Renal cortex interstitium (tissue), 11 donors: ENCODE measurements around the gene DAP3. TPM values are rescaled to one million over a fixed set of nuclear protein-coding genes. Genes with fewer than 3 reads are reported as not detected.
"Not testable (repeated sequence)": the region's sequence is repeated elsewhere in the genome, so short reads cannot be mapped to it uniquely, and the experiment has no call there.

Source experiments
- DNase-seq, 11 donors: peaks; one replicate each; pipeline ENCODE4 v3.0.0-alpha.2; 2013; ENCODE audit warnings: low read depth in 9 of 11, low spot score in 4 of 11; ENCODE audit errors: extremely low read depth in 1 of 11
- polyA plus RNA-seq, 3 donors: library from polyadenylated mRNA; unstranded; fragments of 120-200 nt; gene quantifications; one replicate each; pipeline ENCODE4 v1.2.1, GENCODE V29; 2013; ENCODE audit not compliant: insufficient read length in 3 of 3

The DAP3 gene
- polyA plus RNA-seq, 3 donors: 114 to 127 (median 121) TPM

GRCh38 chr1:155745284-155746228 lies 56.7 kb downstream of the DAP3 start:
- peak; percentile 73 to 94 (median 90) for DNase-seq

DNA sequence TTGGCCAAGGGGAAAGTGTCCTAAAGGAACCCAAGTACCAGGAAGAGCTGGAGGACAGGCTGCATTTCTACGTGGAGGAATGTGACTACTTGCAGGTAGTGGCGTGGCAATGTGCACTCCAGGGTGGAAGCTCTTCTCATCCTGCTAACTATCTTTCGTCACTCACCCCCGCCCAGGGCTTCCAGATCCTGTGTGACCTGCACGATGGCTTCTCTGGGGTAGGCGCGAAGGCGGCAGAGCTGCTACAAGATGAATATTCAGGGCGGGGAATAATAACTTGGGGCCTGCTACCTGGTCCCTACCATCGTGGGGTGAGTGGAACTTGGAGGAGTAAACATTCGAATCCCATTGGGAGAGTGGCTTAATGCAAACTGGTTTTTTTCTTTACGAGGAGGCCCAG lies 58.7 kb downstream of the DAP3 start:
- DNase-seq: not testable (repeated sequence)

DNA sequence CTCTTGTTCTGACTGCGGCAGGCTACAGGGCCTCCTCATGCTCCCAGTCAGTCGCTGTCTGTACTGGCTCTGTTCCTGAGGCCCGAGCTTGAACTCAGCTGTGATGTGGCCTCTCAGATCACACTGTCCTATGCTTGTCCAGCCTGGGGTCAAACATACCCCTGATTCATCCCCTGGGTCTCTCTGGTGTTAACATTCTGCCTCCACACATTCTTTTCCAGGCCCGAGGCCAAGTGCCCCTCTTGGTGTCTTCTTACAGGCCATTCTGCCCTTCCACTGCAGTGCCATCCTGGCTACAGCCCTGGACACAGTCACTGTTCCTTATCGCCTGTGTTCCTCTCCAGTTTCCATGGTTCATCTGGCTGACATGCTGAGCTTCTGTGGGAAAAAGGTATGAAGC lies 59.2 kb downstream of the DAP3 start:
- DNase-seq: not testable (repeated sequence)

- DNase-seq: not testable (repeated sequence)
Measured at GRCh38 chr1:155759017-155759416, 70.1 kb downstream of the DAP3 start.

- DNase-seq: no peak
Measured at GRCh38 chr1:155759966-155760630, 71.2 kb downstream of the DAP3 start.

- no peak for DNase-seq
Measured at GRCh38 chr1:155760751-155761475, 72.0 kb downstream of the DAP3 start.

DNA sequence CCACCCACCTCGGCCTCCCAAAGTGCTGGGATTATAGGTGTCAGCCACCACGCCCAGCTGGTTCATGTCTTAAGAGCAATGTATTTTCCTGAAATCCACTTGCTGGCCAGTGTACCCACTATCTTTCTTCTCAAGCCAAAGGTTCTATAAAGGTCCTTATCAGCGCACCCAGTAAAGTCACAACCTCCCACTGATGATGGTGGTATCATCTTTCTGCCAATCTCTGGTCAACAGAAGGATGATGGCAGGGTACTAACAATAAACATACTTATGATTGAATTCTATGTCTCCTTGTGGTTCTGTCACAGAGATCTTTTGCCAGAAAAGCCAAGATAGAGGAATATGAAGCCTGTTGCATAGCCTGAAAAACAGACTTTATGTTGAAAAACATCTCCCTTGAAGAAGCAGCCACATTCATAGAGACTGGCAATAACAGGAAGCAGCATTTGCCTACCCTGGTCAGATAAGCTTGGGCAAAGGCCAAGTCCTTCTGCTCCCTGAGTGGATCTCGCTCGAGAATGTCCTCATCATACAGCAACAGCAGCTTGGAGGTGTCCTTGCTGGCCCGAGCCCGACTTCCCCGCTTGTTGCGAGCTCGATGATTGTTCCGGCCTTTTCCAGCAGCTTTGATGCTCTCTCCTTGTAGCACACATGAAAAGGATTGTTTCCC lies 73.0 kb downstream of the DAP3 start:
- no peak for DNase-seq

DNA sequence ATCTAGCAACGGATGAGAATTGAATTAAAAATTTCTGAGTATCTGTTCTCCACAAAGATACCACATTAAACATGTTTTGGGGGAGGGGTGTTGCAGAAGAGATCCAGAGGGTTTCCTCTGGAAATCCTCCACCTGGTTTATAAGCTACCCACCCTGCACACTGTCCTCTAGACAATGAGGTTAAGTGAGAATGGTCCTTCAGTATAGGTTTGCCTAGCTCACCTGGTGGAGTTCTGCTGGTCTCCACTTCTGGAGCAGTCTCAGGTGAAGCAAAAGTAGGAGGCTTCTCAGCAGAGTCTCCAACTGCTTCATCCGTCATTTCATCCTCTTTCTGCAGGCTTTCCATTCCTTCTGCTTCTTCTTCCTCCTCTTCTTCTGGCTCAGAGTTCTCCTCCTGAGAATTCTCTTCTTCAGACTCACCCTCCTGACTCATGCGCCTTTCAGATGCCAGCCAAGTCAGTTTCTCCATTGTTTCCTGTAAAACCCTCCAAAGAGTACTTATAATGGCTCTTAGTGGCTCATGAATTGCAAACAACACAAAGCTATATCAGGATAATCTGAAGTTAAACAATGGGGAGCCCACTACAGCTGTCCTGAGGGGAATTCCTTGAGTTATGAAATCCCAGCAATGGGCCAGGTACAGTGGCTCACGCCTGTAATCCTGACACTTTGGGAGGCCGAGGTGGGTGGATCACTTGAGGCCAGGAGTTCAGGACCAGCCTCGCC lies 74.4 kb downstream of the DAP3 start:
- DNase-seq: not testable (repeated sequence)

GRCh38 chr1:155763989-155764388 lies 75.1 kb downstream of the DAP3 start:
- DNase-seq: not testable (repeated sequence)

DNA sequence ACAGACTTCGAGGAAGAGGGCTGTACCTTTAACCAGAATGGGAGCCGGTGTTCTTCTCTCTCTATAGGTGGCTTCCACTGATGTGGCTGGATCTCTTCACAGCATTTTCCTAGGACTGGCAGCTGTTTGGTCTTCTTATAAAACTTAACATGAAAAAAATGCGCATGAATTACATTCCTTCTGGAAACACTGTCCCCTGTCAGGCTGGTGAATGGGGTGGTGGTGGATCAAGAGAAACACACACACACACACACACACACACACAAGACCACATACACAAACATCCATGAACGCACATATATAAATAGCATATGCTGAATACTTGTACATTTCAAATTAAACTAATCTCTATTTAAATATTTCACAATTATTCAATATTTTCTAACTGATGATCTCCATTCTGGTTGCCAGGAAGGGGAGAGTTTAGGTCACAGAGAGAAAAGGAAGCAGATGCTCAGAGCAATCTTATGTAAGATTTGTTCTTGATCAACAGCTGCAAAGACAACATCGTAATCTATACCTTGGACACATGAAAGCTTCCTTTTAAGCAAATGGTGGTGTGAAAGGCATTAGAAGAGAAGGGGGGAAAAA lies 78.6 kb downstream of the DAP3 start:
- not testable (repeated sequence) for DNase-seq

- no peak for DNase-seq
Measured at GRCh38 chr1:155769257-155769656, 80.4 kb downstream of the DAP3 start.

DNA sequence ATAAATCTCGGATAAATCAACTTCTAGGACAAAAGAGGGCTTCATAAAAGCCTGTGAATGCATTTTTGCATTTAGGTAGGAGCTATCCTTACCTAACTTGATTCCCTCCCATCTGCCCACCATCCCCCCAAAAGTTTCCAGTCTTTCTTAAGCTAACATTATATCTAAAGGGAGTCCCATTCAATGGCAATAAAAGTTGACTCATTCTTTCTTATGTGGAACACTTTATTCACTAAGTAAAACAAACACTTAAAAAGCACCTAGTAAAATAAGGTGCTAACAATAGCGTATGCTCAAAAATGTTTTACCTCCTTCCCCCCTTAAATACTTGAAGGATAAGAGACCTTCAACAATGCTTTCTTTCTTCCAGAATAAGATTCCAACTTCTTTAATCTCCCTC lies 84.3 kb downstream of the DAP3 start:
- no peak for DNase-seq

GRCh38 chr1:155776414-155776813 lies 87.5 kb downstream of the DAP3 start:
- no peak for DNase-seq

DNA sequence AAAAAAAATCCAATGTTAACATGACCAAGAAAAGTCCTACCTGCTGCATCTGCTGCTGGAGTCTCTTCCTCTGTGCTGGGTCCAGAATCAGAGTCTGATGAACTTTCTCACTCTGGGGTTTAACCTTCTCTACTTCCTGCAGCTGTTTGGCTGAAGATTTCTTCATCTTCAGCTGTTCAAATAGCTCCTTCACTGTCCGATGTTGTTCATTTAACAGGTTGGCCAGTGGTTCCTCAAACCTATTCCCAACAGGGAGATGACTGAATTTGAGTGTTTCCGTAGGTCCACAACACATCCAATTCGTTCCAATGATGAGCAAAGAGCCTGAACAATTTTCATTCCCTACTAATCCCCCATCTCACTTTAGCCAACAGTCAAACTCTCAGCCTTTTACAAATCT lies 88.7 kb downstream of the DAP3 start:
- no peak for DNase-seq
